Kidney (tissue), 14 donors: ENCODE data around the gene TNFRSF14. TPM values are rescaled to one million over a fixed set of nuclear protein-coding genes. Genes with fewer than 3 reads are reported as not detected.

Experiments
- DNase-seq, 5 donors: peaks; one replicate each; pipeline ENCODE4 v3.0.0-alpha.2; 2013 to 2020
- FAIRE-seq: peaks from 2 replicates; lab custom pipeline; 2012; peaks lifted over from hg19 to GRCh38; lab: Jason Lieb, UNC
- H3K27ac ChIP-seq, 2 donors: one replicate each; pipeline ENCODE4 v1.7.0; 2013; ENCODE audit warnings: low read depth in 2 of 2, low read length in 2 of 2, inconsistent platforms in 1 of 2
- H3K27me3 ChIP-seq: one replicate; pipeline ENCODE4 v1.7.1; 2013; ENCODE audit warnings: low read length, inconsistent platforms; ENCODE audit not compliant: control insufficient read depth, insufficient read depth
- H3K36me3 ChIP-seq, 3 donors: one replicate each; pipeline versions ENCODE4 v1.7.0 to v1.7.1; 2013; ENCODE audit warnings: low read length in 3 of 3, control low read depth in 1 of 3, inconsistent platforms in 1 of 3; ENCODE audit not compliant: insufficient read depth in 3 of 3, control insufficient read depth in 2 of 3
- H3K4me1 ChIP-seq, 3 donors: one replicate each; pipeline versions ENCODE4 v1.7.0 to v1.7.1; 2013; ENCODE audit warnings: low read length in 3 of 3, inconsistent platforms in 1 of 3, low read depth in 1 of 3; ENCODE audit not compliant: control insufficient read depth in 2 of 3, insufficient read depth in 2 of 3
- H3K4me3 ChIP-seq, 3 donors: one replicate each; pipeline versions ENCODE4 v1.7.0 to v1.8.1; 2013; ENCODE audit warnings: low read length in 3 of 3, control low read depth in 1 of 3, inconsistent platforms in 1 of 3
- H3K9ac ChIP-seq, 3 donors: one replicate each; pipeline versions ENCODE4 v1.7.0 to v1.7.1; 2013; ENCODE audit warnings: low read length in 3 of 3, control low read depth in 1 of 3, inconsistent platforms in 1 of 3
- H3K9me3 ChIP-seq, 3 donors: one replicate each; pipeline versions ENCODE4 v1.7.0 to v1.7.1; 2013; ENCODE audit warnings: low read length in 3 of 3, control low read depth in 1 of 3, inconsistent platforms in 1 of 3; ENCODE audit not compliant: control insufficient read depth in 2 of 3, insufficient read depth in 1 of 3
- CTCF ChIP-seq: IDR thresholded peaks from 3 replicates; pipeline ENCODE4 v1.5.1; 2012; ENCODE audit warnings: mild to moderate bottlenecking, moderate library complexity, borderline replicate concordance; ENCODE audit not compliant: insufficient read depth; ENCODE audit errors: extremely low read depth
- intact Hi-C: fragments of 100-400 bp; cut with DNase I; formaldehyde crosslinking; loops from one replicate; pipeline ENCODE4 v1.11.1; 2022
- polyA plus RNA-seq: library from polyadenylated mRNA; stranded (reverse); fragments of 350-450 nt; fragmentation: Illumina TruSeq; extraction: RNeasy Lipid Tissue Mini Kit (QIAGEN cat#74804); gene quantifications from one replicate; pipeline ENCODE4 v1.2.3, GENCODE V29; 2014; ENCODE audit warnings: low read depth, low replicate concordance; ENCODE audit not compliant: insufficient read depth
- total RNA-seq: library from RNA; stranded (reverse); fragmentation: NEBNext Ultra II Directional; extraction: Animal tissue kit (Norgen Biotek cat#: 25700); gene quantifications from one replicate; pipeline ENCODE4 v1.2.1, GENCODE V29; 2021
- donor health status: control.
- donor health status: control.
- donor health status: control.
- donor health status: control.
- donor health status: control.
- donor health status: DM: yes; HTN: yes; CAD: no.
- donor health status: Normal renal cell carcinoma (clear cell type).

TNFRSF14 gene
- total and polyA plus RNA-seq, 2 donors from 2014 or later = 95.0 to 99.1 TPM

GRCh38 chr1:2563205-2563604 is 7.0 kb downstream of the TNFRSF14 start:
- H3K9me3 ChIP-seq = no peaks in the 10 kb centered on the region
- peak in 1 of 5 donors; percentile 74 for DNase-seq
- H3K27ac ChIP-seq = no peak overlapping the region
- intact Hi-C loops = no loop called here
- TF ChIP-seq CTCF = no peak
- H3K36me3 ChIP-seq = no peaks in the 10 kb centered on the region
- H3K4me3 ChIP-seq = no peak overlapping the region
- H3K9ac ChIP-seq = no peak overlapping the region
- FAIRE-seq = no peak
- H3K4me1 ChIP-seq = peaks cover 0 to 6% (median 0%) of the 10 kb centered on the region in 3 donors
- H3K27me3 ChIP-seq = no peaks in the 10 kb centered on the region

- intact Hi-C loops = no loop called here
- no peak for TF ChIP-seq CTCF
- H3K27ac ChIP-seq = no peak overlapping the region
- H3K4me1 ChIP-seq = no peaks in the 10 kb centered on the region
- no peak for FAIRE-seq
- DNase-seq = peak in 1 of 5 donors; percentile 77
- no peak overlapping the region for H3K4me3 ChIP-seq
- no peaks in the 10 kb centered on the region for H3K9me3 ChIP-seq
- no peaks in the 10 kb centered on the region for H3K27me3 ChIP-seq
- H3K9ac ChIP-seq = no peak overlapping the region
- no peaks in the 10 kb centered on the region for H3K36me3 ChIP-seq
These were observed 8.0 kb downstream of the TNFRSF14 start for GRCh38 chr1:2564006-2564814.

- H3K9ac ChIP-seq = no peak overlapping the region
- H3K4me3 ChIP-seq = no peak overlapping the region
These were observed 8.7 kb downstream of the TNFRSF14 start for GRCh38 chr1:2564815-2565374.

More at GRCh38 chr1:2564815-2565374, 8.7 kb downstream of the TNFRSF14 start:
- H3K4me1 ChIP-seq = no peaks in the 10 kb centered on the region
- H3K36me3 ChIP-seq = no peaks in the 10 kb centered on the region
- no peak for FAIRE-seq
- peak in 1 of 5 donors; percentile 75 for DNase-seq
- H3K9me3 ChIP-seq = no peaks in the 10 kb centered on the region
- H3K27ac ChIP-seq = no peak overlapping the region
- intact Hi-C loops = no loop called here
- H3K27me3 ChIP-seq = no peaks in the 10 kb centered on the region
- TF ChIP-seq CTCF = no peak
